ENCODE data around the gene ZNRF1.

ZNRF1 gene

DNA sequence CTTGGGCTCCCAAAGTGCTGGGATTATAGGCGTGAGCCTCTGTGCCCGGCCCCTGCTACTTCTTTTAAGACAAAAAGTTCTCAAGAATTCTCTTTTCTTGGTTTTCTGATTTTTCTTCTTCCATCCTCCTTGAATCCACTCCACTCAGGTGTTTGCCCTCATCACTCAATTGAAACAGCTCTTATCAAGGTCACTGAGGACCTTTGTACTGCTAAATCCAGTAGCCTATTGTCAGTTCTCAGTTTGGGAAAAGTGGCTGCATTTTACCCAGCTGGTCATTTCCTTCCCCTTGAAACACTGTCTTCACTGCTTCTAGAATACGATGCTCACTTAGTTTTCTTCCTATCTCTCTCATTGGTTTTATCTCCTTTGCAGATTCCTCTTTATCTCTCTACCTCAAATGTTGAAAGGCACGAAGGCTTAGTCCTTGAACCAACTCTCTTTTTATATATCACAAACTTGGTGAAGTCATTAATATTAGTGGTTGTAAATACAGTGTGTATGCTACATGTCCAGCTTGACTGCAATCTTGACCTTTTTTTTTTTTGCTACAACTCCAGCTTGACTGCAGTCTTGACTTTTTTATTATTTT is 29.8 kb downstream of the ZNRF1 start:
- no peak for DNase-seq

- DNase-seq = no peak
Measured at GRCh38 chr16:75029854-75030253, 31.0 kb downstream of the ZNRF1 start.

DNA sequence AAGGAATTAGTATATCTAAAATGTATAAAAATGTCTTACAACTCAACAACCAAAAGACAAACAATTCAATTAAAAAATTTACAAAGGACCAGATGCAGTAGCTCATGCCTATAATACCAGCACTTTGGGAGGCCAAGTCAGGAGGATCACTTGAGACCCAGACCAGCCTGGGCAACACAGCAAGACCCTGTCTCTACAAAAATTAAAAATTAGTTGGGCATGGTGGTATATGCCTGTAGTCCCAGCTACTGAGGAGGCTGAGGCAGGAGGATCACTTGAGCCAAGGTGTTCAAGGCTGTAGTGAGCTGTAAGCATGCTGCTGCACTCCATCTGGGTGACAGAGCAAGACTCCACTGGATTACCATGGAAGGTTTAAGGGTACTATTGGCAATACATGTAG is 33.8 kb downstream of the ZNRF1 start:
- DNase-seq = no peak

DNA sequence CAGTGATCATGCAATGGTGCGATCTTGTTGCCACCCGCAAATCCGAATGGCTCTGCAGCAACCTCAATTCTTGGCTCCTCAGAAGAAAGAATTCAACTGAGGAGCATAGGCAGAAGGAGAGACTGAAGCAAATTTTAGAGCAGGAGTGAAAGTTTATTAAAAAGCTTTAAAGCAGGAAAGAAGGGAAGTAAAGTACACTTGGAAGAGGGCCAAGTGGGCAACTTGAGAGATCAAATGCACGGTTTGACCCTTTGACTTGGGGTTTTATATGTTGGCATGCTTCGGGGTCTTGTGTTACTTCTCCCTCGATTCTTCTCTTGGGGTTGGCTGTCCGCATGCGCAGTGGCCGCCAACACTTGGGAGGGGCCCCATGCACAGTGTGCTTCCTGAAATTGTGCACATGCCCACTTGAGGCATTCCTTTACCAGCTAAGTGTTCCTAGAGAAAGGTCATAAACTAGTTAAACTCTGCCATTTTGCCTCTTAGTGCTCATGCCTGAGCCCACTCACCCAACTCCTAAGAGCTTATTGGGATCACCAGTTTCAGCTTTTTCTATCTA is 36.7 kb downstream of the ZNRF1 start:
- DNase-seq = no peak

DNA sequence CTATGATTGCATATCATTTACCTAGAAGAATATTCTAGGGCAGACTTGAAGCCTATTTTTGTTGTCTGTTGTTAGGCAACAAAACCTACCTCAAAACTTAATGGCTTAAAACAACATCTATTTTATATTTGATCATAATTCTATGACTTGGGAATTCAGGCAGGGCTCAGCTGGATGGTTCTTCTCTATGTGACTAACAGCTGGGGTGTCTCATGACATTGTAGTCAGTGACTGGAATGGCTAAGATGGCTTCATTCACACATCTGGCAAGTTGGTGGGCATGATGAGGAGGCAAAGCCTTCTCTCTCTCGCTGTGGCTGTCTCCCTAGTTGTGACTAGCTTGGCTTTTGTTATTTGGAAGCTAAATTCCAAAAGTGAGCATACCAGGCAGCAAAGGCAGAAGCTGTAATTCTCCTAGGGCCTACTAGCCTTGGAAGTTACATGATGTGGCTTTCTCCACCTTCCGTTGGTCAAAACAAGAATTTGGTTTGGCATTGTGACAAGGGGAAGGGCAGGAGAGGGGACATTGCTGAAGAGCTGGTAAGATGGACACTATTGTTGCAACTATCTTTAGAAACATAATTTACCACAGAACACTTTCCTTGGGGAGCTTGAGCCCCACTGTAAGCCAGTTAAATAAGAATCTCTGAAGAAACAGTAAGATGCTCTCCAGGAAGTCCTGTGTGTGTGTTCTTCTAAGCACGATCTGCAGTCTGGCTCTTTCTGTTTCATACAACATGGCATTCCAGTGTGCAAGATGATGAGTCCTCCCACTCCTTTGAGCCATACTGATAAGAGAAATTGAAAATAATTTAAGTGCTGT is 39.4 kb downstream of the ZNRF1 start:
- no peak for DNase-seq

- DNase-seq = no peak
Measured at GRCh38 chr16:75039941-75040340, 41.1 kb downstream of the ZNRF1 start.

DNA sequence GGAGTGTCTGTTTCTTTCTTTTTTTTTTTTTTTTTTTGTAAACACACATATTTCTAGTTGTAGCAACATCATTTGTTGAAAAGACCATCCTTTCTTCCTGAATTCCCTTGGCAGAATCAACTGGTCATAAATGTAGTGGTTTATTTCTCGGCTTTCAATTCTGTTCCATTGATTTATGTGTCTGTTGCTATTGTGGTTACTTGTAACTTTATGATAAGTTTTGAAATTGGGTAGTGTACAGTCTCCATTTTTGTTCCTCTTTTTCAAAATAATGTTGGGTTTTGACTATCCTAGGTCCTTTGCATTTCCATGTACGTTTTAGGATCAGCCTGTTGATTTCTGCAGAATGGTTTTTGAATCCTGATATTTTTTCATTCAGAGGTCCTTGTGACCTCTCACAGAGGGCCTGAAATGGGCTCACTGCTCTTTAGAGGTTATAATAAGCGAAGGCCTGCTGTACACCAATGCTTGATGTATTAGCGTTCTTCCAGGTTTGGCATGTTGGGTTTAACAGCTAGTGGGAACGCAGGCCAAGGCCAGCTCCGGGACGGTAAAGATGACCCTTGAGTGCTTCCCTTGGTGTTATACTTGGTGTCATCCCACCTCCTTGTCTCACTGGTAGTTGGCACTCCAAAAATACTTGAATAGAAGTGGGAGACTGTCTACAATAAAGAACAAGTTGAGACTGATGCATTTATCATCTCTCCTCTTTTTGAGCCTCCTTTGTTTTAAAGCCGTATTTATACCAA is 43.8 kb downstream of the ZNRF1 start:
- DNase-seq = no peak

GRCh38 chr16:75043175-75043895 is 44.5 kb downstream of the ZNRF1 start:
- DNase-seq = no peak

DNA sequence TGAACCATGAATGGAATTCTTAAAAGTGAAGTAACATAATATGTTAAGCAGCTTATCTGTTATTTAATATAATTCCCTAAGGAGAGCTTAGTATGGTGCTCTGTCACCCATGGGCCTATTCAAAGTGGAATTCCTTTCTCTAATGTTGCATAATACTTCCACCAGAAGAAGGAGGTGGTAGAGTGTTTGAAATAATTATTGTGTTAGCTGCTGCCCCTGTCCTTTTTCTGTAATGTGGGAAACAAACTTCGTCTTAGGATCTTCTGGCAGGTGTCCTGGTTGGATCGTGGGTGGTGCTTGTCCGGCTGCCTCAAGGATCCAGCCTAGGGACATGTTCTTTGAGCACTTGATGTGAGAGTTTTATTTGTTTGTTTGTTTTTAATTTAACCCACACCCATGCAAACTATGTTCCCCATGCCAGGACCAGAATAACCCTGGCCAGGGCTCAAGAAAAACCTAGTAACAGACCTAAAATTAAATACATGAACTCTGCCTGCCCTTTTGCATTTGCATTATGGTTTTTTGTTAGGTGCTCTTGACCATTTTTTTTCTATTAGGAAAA is 46.1 kb downstream of the ZNRF1 start:
- DNase-seq = no peak

GRCh38 chr16:75045424-75045823 is 46.6 kb downstream of the ZNRF1 start:
- DNase-seq = no peak

- no peak for DNase-seq
Measured at GRCh38 chr16:75048054-75048453, 49.2 kb downstream of the ZNRF1 start.

- DNase-seq = no peak
Measured at GRCh38 chr16:75048530-75048929, 49.7 kb downstream of the ZNRF1 start.

- no peak for DNase-seq
Measured at GRCh38 chr16:75052481-75053202, 53.8 kb downstream of the ZNRF1 start.

DNA sequence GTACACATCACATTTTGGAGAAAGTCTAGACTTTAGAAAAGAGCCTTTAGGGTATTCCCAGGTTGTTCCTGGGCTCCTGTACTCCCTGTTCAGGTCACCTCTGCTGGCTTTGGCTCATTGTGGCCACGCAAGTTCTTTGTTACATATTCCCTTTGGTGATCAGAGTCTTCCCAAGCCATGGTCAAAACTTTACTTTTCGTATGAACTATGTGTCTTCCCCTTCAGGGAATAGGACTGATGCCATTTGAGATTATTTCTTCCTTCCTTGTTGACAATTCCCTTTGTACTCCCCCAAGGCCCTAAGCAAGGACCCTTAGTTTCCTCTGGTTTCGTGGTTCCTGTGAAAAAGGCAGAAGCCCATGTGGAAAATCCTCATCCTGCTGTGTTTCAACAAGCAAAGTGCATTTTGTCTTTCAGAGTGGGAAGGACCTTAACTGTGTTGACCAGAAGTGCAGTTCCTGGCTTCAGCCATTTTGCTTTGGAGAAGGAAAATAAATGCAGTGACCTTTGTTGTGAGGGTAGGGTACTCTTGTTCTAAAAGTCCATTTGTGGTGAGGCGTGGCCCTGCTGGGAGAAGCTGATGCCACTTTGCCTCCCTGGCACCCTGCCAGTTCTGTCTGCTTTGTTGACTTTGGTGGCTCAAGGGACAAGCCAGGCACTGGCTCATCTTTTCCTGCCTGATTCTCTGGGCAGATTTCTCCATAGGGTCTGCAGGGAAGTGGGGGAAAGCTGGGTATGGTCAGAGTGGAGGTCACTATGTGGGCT is 55.1 kb downstream of the ZNRF1 start:
- DNase-seq = peak; percentile 43

DNA sequence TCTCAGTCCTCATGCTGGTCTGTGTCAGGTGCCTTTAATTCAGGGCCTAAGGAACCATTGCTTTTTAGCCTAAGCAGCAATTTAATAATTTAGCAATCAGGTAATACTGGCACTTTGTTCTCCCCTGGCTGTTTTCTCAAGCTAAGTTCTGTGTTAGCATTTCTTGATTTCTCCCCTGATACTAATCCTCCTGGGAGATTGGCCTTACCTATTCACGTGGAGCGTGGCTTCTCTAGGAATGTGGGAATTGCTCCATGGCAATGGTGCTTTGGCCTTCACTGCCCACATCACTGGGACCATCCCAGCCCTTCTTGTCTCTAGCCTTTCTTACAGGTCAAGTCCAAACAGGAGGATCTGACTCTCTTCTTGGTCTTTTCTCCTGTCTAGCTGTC is 55.7 kb downstream of the ZNRF1 start:
- DNase-seq = no peak

DNA sequence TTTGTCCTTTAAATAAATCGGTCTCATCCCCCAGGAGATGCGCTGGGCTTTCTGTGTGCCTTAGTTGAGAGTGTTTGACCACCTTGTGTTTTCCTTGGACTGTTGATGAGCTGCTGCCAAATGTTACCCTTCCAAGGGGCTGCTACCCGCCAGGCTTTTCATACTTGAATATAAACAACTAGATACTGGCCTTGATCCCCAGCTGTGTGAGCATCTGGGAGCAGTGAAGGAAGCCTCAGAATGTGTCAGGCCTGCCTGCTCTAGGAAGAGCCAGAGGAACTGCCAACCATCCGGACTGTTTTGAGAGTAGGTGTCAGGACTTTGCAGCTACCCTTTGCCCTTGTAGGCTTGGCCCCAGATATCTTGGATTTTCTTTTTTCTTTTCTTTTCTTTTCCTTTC is 60.0 kb downstream of the ZNRF1 start:
- no peak for DNase-seq

- DNase-seq = no peak
Measured at GRCh38 chr16:75059411-75059810, 60.6 kb downstream of the ZNRF1 start.

DNA sequence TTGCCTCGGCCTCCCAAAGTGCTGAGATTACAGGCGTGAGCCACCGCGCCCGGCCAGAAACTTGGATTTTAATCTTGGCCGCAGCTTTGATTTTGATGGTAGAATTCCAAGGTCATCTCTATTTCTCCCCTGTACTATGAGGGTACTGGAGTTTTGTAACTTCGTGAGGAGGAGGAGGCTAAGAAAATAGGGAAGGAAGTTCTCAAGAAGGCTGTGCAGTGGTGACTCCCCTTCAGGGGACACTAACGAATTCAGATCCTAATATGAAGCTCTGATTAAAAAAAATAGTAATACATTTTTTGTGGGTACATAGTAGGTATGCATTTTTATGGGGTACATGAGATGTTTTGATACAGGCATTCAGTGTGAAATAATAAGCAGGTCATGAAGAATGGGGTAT is 61.9 kb downstream of the ZNRF1 start:
- no peak for DNase-seq

- no peak for DNase-seq
Measured at GRCh38 chr16:75061669-75062068, 62.8 kb downstream of the ZNRF1 start.

GRCh38 chr16:75062135-75062975 is 63.5 kb downstream of the ZNRF1 start:
- peak; percentile 49 for DNase-seq
